Activated CD4-positive, alpha-beta T cell treated with anti-CD3 and anti-CD28 coated beads, Interleukin-2, amount 10 ng/mL, durations not matched to agents 7 days and 5 days (primary cell): ENCODE data around the gene YIPF1. TPM values are rescaled to one million over a fixed set of nuclear protein-coding genes. Genes with fewer than 3 reads are reported as not detected.

Source experiments
- total RNA-seq, 2 experiments: library from RNA; stranded (reverse); gene quantifications; one replicate each; pipeline ENCODE4 v1.2.3, GENCODE V29; 2021

The YIPF1 gene
- total RNA-seq, 2 experiments from 2014 or later = 16.3 to 20.6 TPM

Other genes with a start within 250 kb of the YIPF1 start
- not detected for gene GLIS1, start 150.6 kb downstream of the YIPF1 start, total RNA-seq
- gene NDC1, start 51.5 kb downstream of the YIPF1 start, total RNA-seq = 10 to 100 TPM; 25.4 to 26.6 TPM
- gene DIO1, start 4.4 kb upstream of the YIPF1 start, total RNA-seq = not detected
- 10 to 100 TPM; 71.8 to 74.3 TPM for gene IFT25, start 55.9 kb upstream of the YIPF1 start, total RNA-seq
- 10 to 100 TPM; 19.5 to 19.9 TPM for gene LRRC42, start 56.6 kb upstream of the YIPF1 start, total RNA-seq
- not detected for gene LDLRAD1, start 128.4 kb upstream of the YIPF1 start, total RNA-seq
- 100 to 1,000 TPM; 195 to 210 TPM for gene TMEM59, start 163.4 kb upstream of the YIPF1 start, total RNA-seq
- gene TCEANC2, start 163.8 kb upstream of the YIPF1 start, total RNA-seq = 10 to 100 TPM; 13.5 to 14.9 TPM